Measurements from ENCODE around the gene NOVA1. TPM values are rescaled to one million over a fixed set of nuclear protein-coding genes. Genes with fewer than 3 reads are reported as not detected.

NOVA1 gene
- total and polyA plus RNA-seq, 2 of the 4 experiments (the other 2 are of a cell fraction) = 0.90 to 3.0 TPM

DNA sequence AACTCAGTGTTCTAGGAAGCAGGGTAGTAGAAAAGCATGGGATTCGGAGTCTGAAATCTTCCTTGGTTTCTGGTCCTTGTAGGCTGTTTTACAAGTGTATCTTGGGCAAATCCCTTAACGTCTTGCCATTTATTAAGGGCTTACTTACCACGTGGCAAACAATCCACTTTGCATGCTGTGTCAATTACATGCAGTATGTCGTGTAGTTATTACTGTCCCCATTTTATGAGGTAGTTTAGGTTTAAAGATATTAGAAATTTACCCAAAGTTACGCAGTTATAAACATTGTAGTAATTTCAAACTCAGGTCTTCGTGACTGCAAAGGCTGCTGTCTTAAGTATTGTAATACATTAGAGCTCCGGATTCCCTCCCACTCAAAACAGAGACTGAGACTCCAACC, 1.5 kb upstream of the NOVA1 start:
- Histone ChIP-seq H3K9me1 (ENCODE audit: insufficient read depth, low read length) (no peaks in the 10 kb centered on the region), H3K36me3 (ENCODE audit: control insufficient read depth, insufficient read depth, low read length) (no peaks in the 10 kb centered on the region), H2BK15ac (ENCODE audit: low read depth, low read length) (no peak overlapping the region), H2AFZ (replicated peaks; ENCODE audit: low read length, poor library complexity) (no peak overlapping the region), H3K27ac (ENCODE audit: insufficient read depth, low read length) (no peak overlapping the region), H2BK120ac (ENCODE audit: low read depth, low read length) (no peak overlapping the region), H4K8ac (ENCODE audit: low read depth in 2 of 2, low read length in 2 of 2) (no peak overlapping the region), H3K9me3 (ENCODE audit: control insufficient read depth, insufficient read depth, low read length) (no peaks in the 10 kb centered on the region), H3K56ac (ENCODE audit: extremely low read depth, insufficient read depth, low read length) (no peak overlapping the region), H3K79me1 (ENCODE audit: low read depth in 1 of 2, low read length in 2 of 2) (no peaks in the 10 kb centered on the region; a peak in 1 of 4 replicates), H2BK20ac (ENCODE audit: low read depth, low read length) (no peak overlapping the region), H3K4me2 (ENCODE audit: low read depth, low read length) (no peak overlapping the region), H2AK9ac (replicated peaks; ENCODE audit: low read depth, low read length, poor library complexity) (no peak overlapping the region), H3K27me3 (ENCODE audit: control insufficient read depth, insufficient read depth, low read length) (peaks cover 8% of the 10 kb centered on the region), H2AK5ac (ENCODE audit: low read depth, low read length) (no peak overlapping the region), H3K9ac (ENCODE audit: low read depth, low read length) (no peak overlapping the region), H4K5ac (ENCODE audit: low read depth, low read length) (no peak overlapping the region), H2BK5ac (ENCODE audit: low read depth, low read length, poor library complexity, severe bottlenecking) (no peak overlapping the region), H3K23ac (ENCODE audit: low read depth, low read length) (no peak overlapping the region), H3K4me3 (ENCODE audit: insufficient read depth, low read depth, low read length) (no peak overlapping the region), H4K20me1 (ENCODE audit: insufficient read depth, low read length) (no peaks in the 10 kb centered on the region), H3K4me1 (ENCODE audit: control insufficient read depth, insufficient read depth, low read length) (no peaks in the 10 kb centered on the region), H3K18ac (ENCODE audit: low read depth, low read length) (no peak overlapping the region), H3K14ac (replicated peaks; ENCODE audit: low read depth, low read length) (no peak overlapping the region), H3K4ac (ENCODE audit: low read depth, low read length) (no peak overlapping the region), H4K91ac (ENCODE audit: insufficient read depth, low read depth, low read length) (no peak overlapping the region)
- no TSS peak for BruUV-seq (replicated peaks)
- intact Hi-C loops (cut with micrococcal nuclease) (loop anchor here (5.0 to 10.0 kb wide), 2 partner anchors 207 to 314 kb away; no protein-coding TSS in a partner anchor), in situ Hi-C loops (cut with MboI; ENCODE audit: low sequenced_read_pairs) (no loop called here), dilution Hi-C loops (cut with HindIII; ENCODE audit: low sequenced_read_pairs, unreplicated experiment) (no loop called here)
- POLR2A ChIA-PET (ENCODE audit: unreplicated experiment) = no interaction called here
- ATAC-seq (ENCODE audit: low read depth) (no peak), DNase-seq (no peak)
- CTCF ChIA-PET = no interaction called here
- no CpG with 5 or more reads among the region's 7 CpGs for WGBS, 2 experiments (ENCODE audit: extremely low coverage in 2 of 2, insufficient read length in 1 of 2)
- TF ChIP-seq, protein P1, sequence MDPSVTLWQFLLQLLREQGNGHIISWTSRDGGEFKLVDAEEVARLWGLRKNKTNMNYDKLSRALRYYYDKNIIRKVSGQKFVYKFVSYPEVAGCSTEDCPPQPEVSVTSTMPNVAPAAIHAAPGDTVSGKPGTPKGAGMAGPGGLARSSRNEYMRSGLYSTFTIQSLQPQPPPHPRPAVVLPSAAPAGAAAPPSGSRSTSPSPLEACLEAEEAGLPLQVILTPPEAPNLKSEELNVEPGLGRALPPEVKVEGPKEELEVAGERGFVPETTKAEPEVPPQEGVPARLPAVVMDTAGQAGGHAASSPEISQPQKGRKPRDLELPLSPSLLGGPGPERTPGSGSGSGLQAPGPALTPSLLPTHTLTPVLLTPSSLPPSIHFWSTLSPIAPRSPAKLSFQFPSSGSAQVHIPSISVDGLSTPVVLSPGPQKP (IDR thresholded peaks at IDR 0.05; ENCODE audit: borderline replicate concordance, low read depth, low read length) = no peak
- TF ChIP-seq MAZ (IDR thresholded peaks at IDR 0.05; ENCODE audit: borderline replicate concordance, low read depth, low read length) (no peak), SMC3 (IDR thresholded peaks at IDR 0.05; ENCODE audit: low read depth, low read length) (no peak), RCOR1 (IDR thresholded peaks at IDR 0.05; ENCODE audit: insufficient replicate concordance, low read length) (no peak), RFX5 (IDR thresholded peaks at IDR 0.05; ENCODE audit: low read depth, low read length) (no peak)
- TF ChIP-seq, protein P2, sequence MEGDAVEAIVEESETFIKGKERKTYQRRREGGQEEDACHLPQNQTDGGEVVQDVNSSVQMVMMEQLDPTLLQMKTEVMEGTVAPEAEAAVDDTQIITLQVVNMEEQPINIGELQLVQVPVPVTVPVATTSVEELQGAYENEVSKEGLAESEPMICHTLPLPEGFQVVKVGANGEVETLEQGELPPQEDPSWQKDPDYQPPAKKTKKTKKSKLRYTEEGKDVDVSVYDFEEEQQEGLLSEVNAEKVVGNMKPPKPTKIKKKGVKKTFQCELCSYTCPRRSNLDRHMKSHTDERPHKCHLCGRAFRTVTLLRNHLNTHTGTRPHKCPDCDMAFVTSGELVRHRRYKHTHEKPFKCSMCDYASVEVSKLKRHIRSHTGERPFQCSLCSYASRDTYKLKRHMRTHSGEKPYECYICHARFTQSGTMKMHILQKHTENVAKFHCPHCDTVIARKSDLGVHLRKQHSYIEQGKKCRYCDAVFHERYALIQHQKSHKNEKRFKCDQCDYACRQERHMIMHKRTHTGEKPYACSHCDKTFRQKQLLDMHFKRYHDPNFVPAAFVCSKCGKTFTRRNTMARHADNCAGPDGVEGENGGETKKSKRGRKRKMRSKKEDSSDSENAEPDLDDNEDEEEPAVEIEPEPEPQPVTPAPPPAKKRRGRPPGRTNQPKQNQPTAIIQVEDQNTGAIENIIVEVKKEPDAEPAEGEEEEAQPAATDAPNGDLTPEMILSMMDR (conservative IDR thresholded peaks at IDR 0.05; ENCODE audit: low read depth, low read length) = no peak
